NB4 (cell line): Measurements from ENCODE around the gene PARP11.

ENCODE experiments used
- MYC ChIP-seq: IDR thresholded peaks from 2 replicates; pipeline ENCODE4 v1.6.1; 2011; ENCODE audit warnings: low read depth, low read length
- TF ChIP-seq, protein P1 (sequence below): IDR thresholded peaks from one replicate; pipeline ENCODE4 v1.5.1; 2012; ENCODE audit warnings: low read depth, low read length

DNA sequence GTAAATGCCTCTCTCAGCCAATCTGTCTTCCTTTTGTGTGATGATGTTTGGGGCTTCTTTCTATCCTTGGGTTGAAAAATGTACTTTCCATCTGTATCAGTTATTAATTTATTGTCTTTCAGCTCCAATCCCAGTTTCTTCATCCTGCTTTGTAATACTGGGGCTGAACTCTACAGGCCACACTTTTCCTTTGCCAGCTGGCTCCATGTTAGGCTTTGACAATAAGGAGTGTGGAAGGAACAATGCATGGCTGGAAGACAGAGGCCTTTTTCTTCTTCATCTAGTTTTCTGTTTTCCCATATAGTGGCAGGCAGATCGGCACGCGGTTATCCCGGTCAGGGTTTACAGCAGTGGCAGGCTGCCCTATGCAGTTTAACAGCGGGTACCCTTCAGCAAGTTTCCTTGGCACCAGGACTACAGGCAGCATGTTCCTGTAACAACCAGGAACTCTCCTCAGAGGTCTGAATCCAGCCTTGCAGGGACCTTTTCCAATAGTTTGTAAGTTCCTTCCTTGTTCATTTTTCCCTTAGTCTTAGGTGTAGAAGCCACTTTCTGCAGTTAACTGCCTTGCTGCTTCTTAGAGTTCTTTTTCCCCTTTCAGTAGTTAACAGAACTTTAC lies 81.8 kb downstream of the PARP11 start:
- TF ChIP-seq MYC = no peak
- TF ChIP-seq, protein P1, sequence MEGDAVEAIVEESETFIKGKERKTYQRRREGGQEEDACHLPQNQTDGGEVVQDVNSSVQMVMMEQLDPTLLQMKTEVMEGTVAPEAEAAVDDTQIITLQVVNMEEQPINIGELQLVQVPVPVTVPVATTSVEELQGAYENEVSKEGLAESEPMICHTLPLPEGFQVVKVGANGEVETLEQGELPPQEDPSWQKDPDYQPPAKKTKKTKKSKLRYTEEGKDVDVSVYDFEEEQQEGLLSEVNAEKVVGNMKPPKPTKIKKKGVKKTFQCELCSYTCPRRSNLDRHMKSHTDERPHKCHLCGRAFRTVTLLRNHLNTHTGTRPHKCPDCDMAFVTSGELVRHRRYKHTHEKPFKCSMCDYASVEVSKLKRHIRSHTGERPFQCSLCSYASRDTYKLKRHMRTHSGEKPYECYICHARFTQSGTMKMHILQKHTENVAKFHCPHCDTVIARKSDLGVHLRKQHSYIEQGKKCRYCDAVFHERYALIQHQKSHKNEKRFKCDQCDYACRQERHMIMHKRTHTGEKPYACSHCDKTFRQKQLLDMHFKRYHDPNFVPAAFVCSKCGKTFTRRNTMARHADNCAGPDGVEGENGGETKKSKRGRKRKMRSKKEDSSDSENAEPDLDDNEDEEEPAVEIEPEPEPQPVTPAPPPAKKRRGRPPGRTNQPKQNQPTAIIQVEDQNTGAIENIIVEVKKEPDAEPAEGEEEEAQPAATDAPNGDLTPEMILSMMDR = no peak
